ENCODE measurements around the gene HDAC10.

Gene HDAC10

GRCh38 chr22:50197856-50198623, 53.0 kb downstream of the HDAC10 start:
- DNase-seq = no peak

DNA sequence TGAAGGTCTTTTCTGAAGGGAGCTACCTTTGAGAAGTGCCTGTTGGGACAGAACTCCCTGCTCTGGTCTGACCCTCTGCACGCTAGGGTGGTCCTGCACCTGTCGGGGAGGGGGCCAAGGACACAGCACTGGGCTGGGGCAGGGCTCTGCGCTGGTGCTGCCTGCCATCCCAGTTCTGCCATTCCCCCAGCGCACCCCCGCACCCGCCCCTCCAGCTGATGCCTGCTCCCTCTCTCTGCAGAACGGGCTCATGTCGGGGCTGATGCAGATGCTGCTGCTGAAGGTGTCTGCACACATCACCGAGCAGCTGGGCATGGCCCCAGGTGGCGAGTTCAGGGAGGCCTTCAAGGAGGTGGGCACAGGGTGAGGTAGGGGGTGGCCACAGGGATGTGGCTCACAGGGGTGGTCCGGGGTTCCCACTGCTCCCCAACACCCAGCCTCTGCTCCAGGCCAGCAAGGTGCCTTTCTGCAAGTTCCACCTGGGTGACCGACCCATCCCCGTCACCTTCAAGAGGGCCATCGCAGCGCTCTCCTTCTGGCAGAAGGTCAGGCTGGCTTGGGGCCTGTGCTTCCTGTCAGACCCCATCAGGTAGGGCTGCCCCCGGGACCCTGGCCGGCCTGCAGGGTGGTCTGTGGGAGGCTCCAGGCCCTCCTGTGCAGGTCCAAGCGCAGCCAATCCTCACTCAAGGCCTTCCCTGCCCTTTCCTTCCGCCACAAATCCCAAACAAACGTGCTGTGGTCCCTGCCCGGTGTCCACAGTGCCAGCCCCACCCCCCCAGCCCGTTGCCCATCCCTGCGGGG, 53.9 kb downstream of the HDAC10 start:
- no peak for DNase-seq

GRCh38 chr22:50196256-50196655, 54.8 kb downstream of the HDAC10 start:
- DNase-seq = no peak

All from DMS 273 treated with DMSO at 0.1 percent for 48 hours (cell line).